HUES48 (cell line): ENCODE data around the gene NID2.

Experiments used
- H3K27ac ChIP-seq: one replicate; pipeline ENCODE4 v1.7.0; 2013; ENCODE audit warnings: low read depth, low read length, inconsistent platforms
- H3K27me3 ChIP-seq: 2 replicates; pipeline ENCODE4 v1.6.1; 2013; ENCODE audit warnings: mild to moderate bottlenecking, low read length; ENCODE audit not compliant: control insufficient read depth, insufficient read depth
- H3K36me3 ChIP-seq: 2 replicates; pipeline ENCODE4 v1.6.1; 2013; ENCODE audit warnings: low read length; ENCODE audit not compliant: control insufficient read depth, insufficient read depth
- H3K4me1 ChIP-seq: 2 replicates; pipeline ENCODE4 v1.6.1; 2013; ENCODE audit warnings: mild to moderate bottlenecking, low read length; ENCODE audit not compliant: control insufficient read depth, insufficient read depth
- H3K4me3 ChIP-seq: 2 replicates; pipeline ENCODE4 v1.5.1; 2013; ENCODE audit warnings: mild to moderate bottlenecking, low read depth, low read length
- H3K9ac ChIP-seq: 2 replicates; pipeline ENCODE4 v1.6.1; 2013; ENCODE audit warnings: mild to moderate bottlenecking, low read depth, low read length, moderate library complexity
- H3K9me3 ChIP-seq: 2 replicates; pipeline ENCODE4 v1.6.1; 2013; ENCODE audit warnings: low read length; ENCODE audit not compliant: control insufficient read depth, insufficient read depth

NID2 gene

GRCh38 chr14:52079239-52079959 lies 10.5 kb upstream of the NID2 start:
- Histone ChIP-seq H3K9me3 (no peaks in the 10 kb centered on the region), H3K9ac (no peak overlapping the region), H3K27me3 (no peaks in the 10 kb centered on the region), H3K27ac (no peak overlapping the region), H3K4me1 (no peaks in the 10 kb centered on the region), H3K36me3 (no peaks in the 10 kb centered on the region), H3K4me3 (no peak overlapping the region)

- H3K27ac ChIP-seq: no peak overlapping the region
Measured at GRCh38 chr14:52078721-52079120, 9.9 kb upstream of the NID2 start.

GRCh38 chr14:52078095-52078531 lies 9.3 kb upstream of the NID2 start:
- H3K27ac ChIP-seq: no peak overlapping the region

More at GRCh38 chr14:52078721-52079120, 9.9 kb upstream of the NID2 start:
- no peak overlapping the region for H3K4me3 ChIP-seq
- H3K36me3 ChIP-seq: no peaks in the 10 kb centered on the region
- no peaks in the 10 kb centered on the region for H3K4me1 ChIP-seq
- no peaks in the 10 kb centered on the region for H3K27me3 ChIP-seq
- H3K9ac ChIP-seq: no peak overlapping the region
- H3K9me3 ChIP-seq: no peaks in the 10 kb centered on the region

GRCh38 chr14:52077256-52077979 lies 8.6 kb upstream of the NID2 start:
- Histone ChIP-seq H3K9ac (no peak overlapping the region), H3K9me3 (no peaks in the 10 kb centered on the region), H3K4me1 (no peaks in the 10 kb centered on the region), H3K4me3 (no peak overlapping the region), H3K27me3 (no peaks in the 10 kb centered on the region), H3K36me3 (no peaks in the 10 kb centered on the region), H3K27ac (no peak overlapping the region)

More at GRCh38 chr14:52078095-52078531, 9.3 kb upstream of the NID2 start:
- Histone ChIP-seq H3K36me3 (no peaks in the 10 kb centered on the region), H3K9me3 (no peaks in the 10 kb centered on the region), H3K27me3 (no peaks in the 10 kb centered on the region), H3K4me3 (no peak overlapping the region), H3K4me1 (no peaks in the 10 kb centered on the region), H3K9ac (no peak overlapping the region)

- Histone ChIP-seq H3K27me3 (peaks cover 4% of the 10 kb centered on the region), H3K9ac (no peak overlapping the region), H3K4me1 (no peaks in the 10 kb centered on the region), H3K27ac (no peak overlapping the region), H3K36me3 (no peaks in the 10 kb centered on the region), H3K4me3 (no peak overlapping the region), H3K9me3 (no peaks in the 10 kb centered on the region)
Measured at GRCh38 chr14:52076334-52076733, 7.5 kb upstream of the NID2 start.

- H3K36me3 ChIP-seq: no peaks in the 10 kb centered on the region
- no peak overlapping the region for H3K9ac ChIP-seq
- no peak overlapping the region for H3K4me3 ChIP-seq
- no peaks in the 10 kb centered on the region for H3K9me3 ChIP-seq
- H3K27me3 ChIP-seq: peaks cover 14% of the 10 kb centered on the region
- no peaks in the 10 kb centered on the region for H3K4me1 ChIP-seq
- H3K27ac ChIP-seq: no peak overlapping the region
Measured at GRCh38 chr14:52075371-52075770, 6.5 kb upstream of the NID2 start.

GRCh38 chr14:52073251-52073650 lies 4.4 kb upstream of the NID2 start:
- Histone ChIP-seq H3K27ac (no peak overlapping the region), H3K27me3 (peaks cover 31% of the 10 kb centered on the region), H3K9ac (no peak overlapping the region), H3K36me3 (no peaks in the 10 kb centered on the region), H3K4me1 (no peaks in the 10 kb centered on the region), H3K4me3 (no peak overlapping the region), H3K9me3 (no peaks in the 10 kb centered on the region)

- Histone ChIP-seq H3K9ac (no peak overlapping the region), H3K36me3 (no peaks in the 10 kb centered on the region), H3K4me1 (peaks cover 3% of the 10 kb centered on the region; the same call in 1 of the 2 replicates), H3K4me3 (no peak overlapping the region), H3K27ac (no peak overlapping the region), H3K9me3 (no peaks in the 10 kb centered on the region), H3K27me3 (peaks cover 40% of the 10 kb centered on the region)
Measured at GRCh38 chr14:52072266-52072780, 3.5 kb upstream of the NID2 start.

GRCh38 chr14:52071675-52072074 lies 2.8 kb upstream of the NID2 start:
- Histone ChIP-seq H3K9me3 (no peaks in the 10 kb centered on the region), H3K4me1 (peaks cover 3% of the 10 kb centered on the region; the same call in 1 of the 2 replicates), H3K9ac (no peak overlapping the region), H3K27me3 (peaks cover 47% of the 10 kb centered on the region), H3K27ac (no peak overlapping the region), H3K36me3 (no peaks in the 10 kb centered on the region), H3K4me3 (no peak overlapping the region)

- Histone ChIP-seq H3K4me3 (peak overlapping the region; percentile 74), H3K9me3 (no peaks in the 10 kb centered on the region), H3K9ac (no peak overlapping the region), H3K27me3 (peaks cover 56% of the 10 kb centered on the region), H3K27ac (no peak overlapping the region), H3K4me1 (peaks cover 3% of the 10 kb centered on the region; the same call in 1 of the 2 replicates), H3K36me3 (no peaks in the 10 kb centered on the region)
Measured at GRCh38 chr14:52070051-52070431, 1.2 kb upstream of the NID2 start.
